OCI-M2 (cell line): ENCODE measurements around the gene ZBTB46.
"Not testable (repeated sequence)": the region's sequence is repeated elsewhere in the genome, so short reads cannot be mapped to it uniquely, and the experiment has no call there.

ENCODE experiments used
- DNase-seq: peaks from one replicate; lab custom pipeline; 2025; ENCODE audit not compliant: unreplicated experiment; lab: John Stamatoyannopoulos, UW

The ZBTB46 gene

GRCh38 chr20:63858393-63859165 is 27.5 kb upstream of the ZBTB46 start:
- no peak for DNase-seq

DNA sequence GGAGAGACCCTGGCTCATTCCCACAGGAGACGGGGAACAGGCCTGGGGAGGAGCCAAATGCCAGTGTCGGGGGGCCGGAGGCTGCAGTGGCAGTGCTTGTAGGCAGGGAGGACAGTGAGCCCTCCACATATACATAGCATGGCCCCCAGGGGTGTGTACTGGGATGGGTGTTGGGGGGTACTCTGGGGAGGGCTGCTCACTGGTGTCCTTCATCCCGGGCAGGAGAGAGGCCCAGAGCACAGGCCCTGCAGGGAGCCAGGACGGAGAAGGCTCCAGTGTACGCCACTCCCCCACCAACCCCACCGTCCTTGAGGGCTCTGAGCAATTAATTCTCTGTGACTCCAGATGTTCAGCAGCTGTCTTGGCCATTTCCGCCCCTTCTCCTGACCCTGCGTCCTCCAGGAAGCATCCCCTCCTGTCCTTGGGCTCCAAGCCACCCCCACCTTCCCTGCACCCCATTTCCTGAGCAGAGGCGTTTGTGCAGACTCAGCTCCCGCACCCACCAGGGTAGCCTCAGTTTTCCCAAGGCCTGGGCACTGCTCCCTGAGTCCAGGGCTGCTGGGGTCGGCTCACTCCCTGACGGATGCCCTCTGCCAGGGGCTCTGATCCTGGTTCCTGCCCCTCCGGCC is 26.8 kb upstream of the ZBTB46 start:
- DNase-seq, result no peak

DNA sequence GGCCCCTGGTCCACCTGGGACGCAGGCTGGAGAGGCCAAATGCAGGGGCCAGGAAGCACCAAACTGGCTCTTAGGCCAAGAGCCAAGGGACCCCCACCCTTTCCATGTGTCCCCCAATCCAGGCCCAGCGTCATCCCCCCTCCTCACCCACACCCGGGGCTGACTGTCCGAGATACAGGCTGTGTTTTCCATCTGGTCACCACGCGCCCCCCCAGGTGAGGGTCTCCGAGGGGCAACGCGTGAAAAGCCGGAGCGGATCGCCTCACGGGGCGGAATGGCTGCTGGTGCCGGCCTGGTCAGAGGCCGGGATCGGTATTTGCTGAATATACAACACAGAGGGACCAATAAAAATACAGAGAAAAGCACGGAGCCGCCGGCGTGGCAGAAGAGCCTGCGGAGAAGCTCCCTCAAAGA is 25.0 kb upstream of the ZBTB46 start:
- DNase-seq, result no peak

DNA sequence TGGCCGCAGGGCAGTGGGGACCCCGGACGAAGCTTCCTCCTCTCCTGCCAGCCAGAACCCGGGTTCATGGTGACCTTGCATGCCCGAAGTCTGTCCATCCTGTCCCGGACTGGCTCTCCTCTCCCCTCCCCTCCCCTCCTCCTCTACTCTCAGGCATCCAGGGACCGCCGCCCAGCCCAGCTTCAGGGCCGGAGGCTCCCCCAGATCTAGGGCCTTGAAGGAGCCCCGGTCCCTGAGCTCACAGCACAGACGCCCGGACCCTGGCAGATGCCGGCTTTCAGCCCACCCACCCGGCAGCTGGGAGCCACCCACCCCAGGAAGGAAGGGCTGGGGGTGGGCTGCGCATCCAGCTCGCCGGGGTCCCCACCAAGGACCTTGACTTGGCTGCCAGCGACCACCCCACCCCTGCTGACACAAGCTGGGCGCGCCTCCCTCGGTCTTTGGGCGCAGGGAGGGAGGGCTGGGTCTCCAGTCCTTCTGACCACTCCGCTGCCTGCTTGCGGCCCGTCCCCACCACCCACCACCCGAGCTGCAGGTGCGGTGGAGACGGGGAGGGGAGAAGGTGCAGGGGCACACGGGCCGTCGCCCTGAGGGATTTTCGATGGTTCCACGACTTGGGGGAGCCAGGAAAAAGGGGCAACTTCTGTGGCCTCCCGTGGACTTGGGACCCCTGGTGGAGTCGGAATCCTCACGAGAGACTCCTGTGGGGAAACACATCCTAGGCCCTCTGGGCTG is 24.5 kb upstream of the ZBTB46 start:
- DNase-seq, result no peak

DNA sequence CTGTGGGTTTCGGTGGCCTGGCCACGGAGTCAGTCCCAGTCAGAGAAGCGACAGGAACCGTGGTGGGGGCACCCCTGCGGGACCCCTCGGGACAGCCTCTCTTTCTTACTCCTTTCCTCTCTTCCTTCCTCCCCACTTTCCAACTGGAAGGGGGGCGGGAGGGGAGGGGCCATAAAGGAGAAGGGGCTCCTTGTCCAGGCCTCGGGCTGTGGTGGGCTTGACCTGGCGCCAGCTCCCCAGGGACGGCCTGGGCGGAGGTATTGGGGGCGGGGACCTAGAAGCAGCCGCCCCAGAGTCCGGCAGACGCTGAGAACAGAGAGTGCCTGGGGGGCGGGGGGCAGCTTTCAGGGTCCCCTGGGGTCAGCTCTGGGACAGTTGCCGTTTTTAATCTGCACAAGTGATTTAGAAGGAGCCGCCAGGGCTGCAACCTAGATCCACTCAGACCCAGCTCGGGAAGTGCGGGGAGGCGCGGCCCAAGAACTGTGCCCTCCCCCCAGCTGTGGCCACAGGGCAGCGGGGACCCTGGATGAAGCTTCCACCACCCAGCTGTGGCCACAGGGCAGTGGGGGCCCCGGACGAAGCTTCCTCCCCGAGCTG is 23.8 kb upstream of the ZBTB46 start:
- no peak for DNase-seq

DNA sequence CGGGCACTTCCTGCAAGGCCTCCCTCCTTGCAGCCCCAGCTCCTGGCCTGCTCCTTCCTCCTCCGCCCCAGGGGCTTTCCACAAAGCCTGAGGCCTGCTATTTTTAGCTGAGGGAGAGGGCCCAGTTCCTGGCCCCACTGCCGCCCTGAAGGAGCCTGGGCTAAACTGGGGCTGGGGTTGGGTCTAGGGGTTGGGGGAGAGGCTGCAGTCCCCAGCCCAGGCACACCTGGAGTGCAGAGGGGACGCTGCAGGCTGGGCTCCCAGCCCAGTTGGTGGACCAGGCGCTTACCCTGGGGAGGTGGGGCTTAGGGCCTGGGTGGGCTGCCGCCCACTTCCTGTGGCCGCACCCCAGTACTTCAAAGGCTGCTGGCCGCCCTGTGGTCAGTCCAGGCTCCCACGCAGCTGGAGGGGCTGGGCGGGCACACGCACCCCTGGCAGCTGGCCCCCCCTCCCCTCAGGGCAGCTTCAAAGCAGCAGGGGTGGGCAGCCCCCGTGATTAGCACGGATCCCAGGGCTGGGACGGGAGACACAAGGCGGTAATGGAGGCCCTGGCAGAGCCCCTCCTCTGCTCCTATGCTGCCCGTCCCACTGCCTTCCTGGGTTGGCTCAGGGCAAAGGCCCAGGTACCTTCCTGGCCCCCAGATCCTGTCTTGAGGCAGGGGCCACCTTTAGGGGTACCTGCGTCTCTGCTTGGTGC is 23.2 kb upstream of the ZBTB46 start:
- DNase-seq, result no peak

- not testable (repeated sequence) for DNase-seq
These were observed 22.6 kb upstream of the ZBTB46 start for GRCh38 chr20:63853733-63854068.

GRCh38 chr20:63851548-63851943 is 20.5 kb upstream of the ZBTB46 start:
- DNase-seq, result not testable (repeated sequence)

DNA sequence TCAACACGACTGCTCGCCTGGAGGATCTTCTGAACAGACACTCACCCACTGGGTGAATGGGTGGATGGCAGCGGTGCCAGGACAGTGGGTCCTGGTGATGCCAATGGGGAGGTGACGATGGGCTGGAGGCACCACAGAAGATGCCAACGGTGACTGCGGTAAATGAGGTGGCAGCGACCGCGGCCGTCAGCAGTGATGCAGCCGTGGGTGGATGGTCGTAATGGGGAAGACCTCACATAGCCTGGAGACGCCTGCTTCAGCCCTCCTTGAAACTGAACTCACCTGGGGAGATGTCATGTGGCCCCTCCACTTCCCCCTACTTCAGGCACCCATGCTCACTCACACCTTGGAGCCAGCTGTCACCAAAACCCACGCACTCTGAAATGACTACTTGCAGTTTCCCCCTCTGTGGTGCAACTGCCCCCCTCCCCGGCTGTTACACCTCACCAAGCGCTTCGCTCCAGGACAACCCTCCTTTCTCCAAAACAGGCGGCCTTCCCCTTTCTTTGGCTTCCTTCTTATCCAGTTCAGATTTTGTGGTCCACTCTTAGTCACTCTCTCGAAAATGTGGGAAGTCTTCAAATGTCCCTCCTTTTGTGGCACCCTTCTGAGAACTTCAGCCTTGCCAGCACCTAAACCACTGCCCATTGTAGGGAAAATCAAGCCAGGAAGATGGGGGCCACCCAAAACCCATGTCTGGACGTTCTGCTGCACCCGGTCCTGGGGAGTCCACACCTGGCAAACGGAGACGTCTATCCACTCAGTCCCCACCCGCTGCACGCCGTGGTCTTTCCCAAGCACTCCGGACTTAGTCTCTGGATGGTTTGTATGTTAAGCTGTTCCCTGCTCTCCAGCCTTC is 19.9 kb upstream of the ZBTB46 start:
- no peak for DNase-seq

DNA sequence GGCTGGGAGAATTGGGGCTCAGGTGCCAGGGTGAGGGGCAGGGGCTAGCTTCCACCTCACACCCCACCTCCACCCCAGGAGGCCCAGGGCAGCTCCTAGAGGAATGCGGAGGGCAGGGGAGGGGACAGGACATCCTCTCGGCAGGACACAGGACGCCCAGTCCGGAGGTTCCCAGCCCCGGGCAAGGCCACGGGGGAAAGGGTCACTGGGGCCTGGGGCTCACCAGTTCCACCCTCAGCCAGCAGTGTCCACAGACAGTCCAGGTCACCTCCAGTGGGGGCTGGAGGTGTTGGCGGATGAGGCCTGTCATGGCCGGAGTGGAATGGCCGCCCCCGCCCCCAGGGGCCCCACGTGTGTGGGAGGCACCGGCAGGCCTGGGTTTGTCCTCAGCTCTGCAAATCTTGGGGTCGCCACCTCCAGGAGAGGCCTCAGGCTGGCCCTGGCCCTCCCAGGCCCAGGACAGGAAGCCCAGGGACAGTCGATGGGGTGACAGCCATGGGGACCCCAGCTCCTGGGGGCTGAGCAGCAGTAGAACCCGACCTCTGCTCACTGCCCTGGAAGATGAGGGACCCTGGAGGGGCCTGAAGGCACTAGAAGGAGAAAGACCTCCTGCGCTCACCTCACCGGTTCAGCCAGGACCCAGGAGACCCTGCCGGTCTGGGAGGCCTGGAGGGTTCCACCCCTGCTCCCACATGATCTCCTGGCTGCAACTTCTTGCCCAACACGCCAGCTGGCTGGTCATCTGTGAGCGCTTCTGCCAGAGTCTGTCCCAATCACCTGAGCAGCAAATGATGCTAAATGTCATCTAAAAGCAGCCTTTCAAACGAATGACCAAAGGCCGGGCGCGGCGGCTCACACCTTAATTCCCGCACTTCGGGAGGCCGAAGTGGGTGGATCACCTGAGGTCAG is 17.2 kb upstream of the ZBTB46 start:
- DNase-seq, result no peak

DNA sequence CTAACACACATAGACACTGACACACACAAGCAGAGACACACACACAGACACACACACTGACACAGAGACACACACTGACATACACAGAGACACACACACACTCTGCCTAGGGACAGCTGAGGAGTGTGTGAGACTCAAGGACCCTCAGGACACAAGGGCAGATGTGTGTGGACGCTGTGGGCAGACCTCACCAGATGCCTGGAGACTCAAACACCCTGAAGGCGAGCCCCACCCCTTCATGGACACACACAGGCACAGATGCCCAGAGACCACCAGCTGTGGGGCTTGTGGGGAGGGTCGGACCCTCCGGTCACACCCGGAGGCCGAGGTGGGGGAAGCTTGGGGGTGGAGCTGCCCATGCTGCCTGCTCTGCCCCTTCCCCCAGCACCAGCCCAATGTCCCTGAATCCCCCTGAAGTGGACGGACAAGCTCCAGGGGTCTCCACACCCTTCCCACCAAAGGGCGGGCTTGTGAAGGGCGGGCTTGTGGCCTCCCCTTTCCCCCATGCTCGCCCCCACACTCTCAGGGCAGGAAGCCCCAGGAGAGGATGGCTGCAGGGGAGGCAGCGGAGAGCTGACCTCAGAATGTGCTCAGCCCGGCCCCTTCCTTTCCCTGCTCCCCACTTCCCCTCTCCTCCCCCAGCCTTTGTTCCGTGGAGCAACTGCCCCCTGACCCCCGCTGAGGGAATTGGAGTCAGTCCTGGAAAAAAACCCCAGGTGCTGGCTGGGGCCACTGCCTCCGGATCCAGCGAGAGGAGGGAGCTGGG is 16.4 kb upstream of the ZBTB46 start:
- DNase-seq, result no peak

DNA sequence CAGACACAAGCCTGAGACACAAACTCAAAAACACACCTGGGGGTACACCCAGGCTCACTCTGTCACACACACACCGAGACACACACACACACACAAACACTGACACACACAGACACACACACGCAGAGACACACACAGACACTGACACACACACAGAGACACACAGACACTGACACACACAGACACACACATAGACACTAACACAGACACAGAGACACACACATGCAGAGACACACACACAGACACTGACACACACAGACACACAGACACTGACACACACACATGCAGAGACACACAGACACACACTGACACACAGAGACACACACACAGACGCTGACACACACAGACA is 15.8 kb upstream of the ZBTB46 start:
- no peak for DNase-seq

DNA sequence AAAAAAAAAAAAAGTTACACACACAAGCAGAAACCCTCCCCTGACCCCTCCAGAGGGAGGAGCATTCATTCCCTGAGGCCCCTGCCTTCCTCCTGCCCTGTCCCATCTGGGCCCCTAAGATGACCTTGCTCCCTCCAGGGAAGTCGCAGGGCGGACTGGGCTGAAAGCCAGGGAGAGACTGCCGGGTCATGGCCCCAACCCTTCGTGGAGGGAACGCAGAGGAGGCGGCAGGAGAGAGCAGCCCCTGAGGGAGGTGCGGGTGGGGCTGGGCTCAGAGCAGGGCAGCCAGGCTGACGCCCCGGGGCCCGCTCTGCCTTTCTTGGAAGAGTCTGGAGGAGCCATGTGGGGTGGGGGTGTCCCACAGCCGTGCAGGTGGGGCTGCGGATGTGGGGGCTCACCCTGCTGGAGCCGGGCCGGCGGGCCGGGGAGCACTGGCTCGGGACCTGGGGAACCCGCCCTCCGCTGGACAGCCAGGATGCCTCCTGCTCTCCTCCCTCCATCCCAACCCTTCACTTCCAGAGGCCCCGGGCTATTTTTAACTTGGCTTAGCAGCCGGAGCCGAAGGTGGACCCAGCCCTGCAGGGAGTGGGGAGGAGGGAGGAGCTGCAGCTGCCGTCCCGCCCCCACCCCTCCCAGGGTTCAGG is 15.2 kb upstream of the ZBTB46 start:
- DNase-seq, result no peak

DNA sequence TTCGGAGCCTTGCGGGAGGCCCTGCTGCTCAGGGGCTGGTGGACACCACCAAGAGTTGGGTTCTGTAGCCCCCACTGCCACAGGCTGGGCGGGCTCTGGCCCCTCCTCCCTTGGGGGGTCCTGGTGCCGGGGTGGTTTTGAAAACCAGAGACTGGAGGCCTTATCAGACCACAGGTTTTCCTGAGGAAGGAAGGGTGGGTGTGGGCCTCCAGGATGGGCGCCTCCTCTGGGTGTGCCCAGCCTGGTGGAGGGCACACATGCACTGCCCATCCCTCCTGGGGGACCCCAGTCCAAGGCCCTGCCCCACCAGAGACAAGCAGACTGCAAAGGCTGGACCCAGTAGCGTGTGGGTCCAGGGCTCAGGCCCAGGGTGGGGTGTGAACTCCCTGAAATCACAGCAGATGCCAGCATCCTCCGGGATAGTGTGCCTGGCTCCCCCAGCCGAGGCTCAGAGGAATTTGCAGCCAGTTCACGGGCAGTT is 13.5 kb upstream of the ZBTB46 start:
- no peak for DNase-seq

GRCh38 chr20:63843778-63844177 is 12.7 kb upstream of the ZBTB46 start:
- DNase-seq, result no peak

- no peak for DNase-seq
These were observed 12.2 kb upstream of the ZBTB46 start for GRCh38 chr20:63843222-63843621.

GRCh38 chr20:63842258-63842657 is 11.2 kb upstream of the ZBTB46 start:
- no peak for DNase-seq

GRCh38 chr20:63840405-63840828 is 9.4 kb upstream of the ZBTB46 start:
- DNase-seq, result no peak
